IPS-NIHi11 (cell line): ENCODE measurements around the gene RAPGEF4.

ENCODE experiments used
- DNase-seq: peaks from one replicate; pipeline ENCODE4 v3.0.0; 2012; ENCODE audit warnings: mixed read lengths, low spot score

RAPGEF4 gene

GRCh38 chr2:172905937-172906811 is 170.5 kb downstream of the RAPGEF4 start:
- DNase-seq = no peak

- DNase-seq = no peak
Measured at GRCh38 chr2:172908275-172908674, 172.6 kb downstream of the RAPGEF4 start.

GRCh38 chr2:172909454-172909853 is 173.8 kb downstream of the RAPGEF4 start:
- DNase-seq = no peak

- DNase-seq = no peak
Measured at GRCh38 chr2:172912266-172912665, 176.6 kb downstream of the RAPGEF4 start.

GRCh38 chr2:172914341-172915008 is 178.8 kb downstream of the RAPGEF4 start:
- DNase-seq = no peak

GRCh38 chr2:172917716-172918115 is 182.1 kb downstream of the RAPGEF4 start:
- no peak for DNase-seq

GRCh38 chr2:172919732-172920131 is 184.1 kb downstream of the RAPGEF4 start:
- no peak for DNase-seq

GRCh38 chr2:172921532-172922236 is 186.0 kb downstream of the RAPGEF4 start:
- no peak for DNase-seq

- DNase-seq = no peak
Measured at GRCh38 chr2:172922306-172922705, 186.7 kb downstream of the RAPGEF4 start.

GRCh38 chr2:172922815-172923214 is 187.2 kb downstream of the RAPGEF4 start:
- no peak for DNase-seq

- DNase-seq = no peak
Measured at GRCh38 chr2:172924097-172924660, 188.5 kb downstream of the RAPGEF4 start.

- no peak for DNase-seq
Measured at GRCh38 chr2:172925600-172925999, 190.0 kb downstream of the RAPGEF4 start.

GRCh38 chr2:172926785-172927640 is 191.4 kb downstream of the RAPGEF4 start:
- no peak for DNase-seq

- no peak for DNase-seq
Measured at GRCh38 chr2:172927641-172928357, 192.2 kb downstream of the RAPGEF4 start.

- DNase-seq = no peak
Measured at GRCh38 chr2:172928756-172929155, 193.1 kb downstream of the RAPGEF4 start.

- no peak for DNase-seq
Measured at GRCh38 chr2:172929644-172930043, 194.0 kb downstream of the RAPGEF4 start.

- no peak for DNase-seq
Measured at GRCh38 chr2:172930871-172931255, 195.2 kb downstream of the RAPGEF4 start.

GRCh38 chr2:172931256-172931894 is 195.7 kb downstream of the RAPGEF4 start:
- DNase-seq = no peak

GRCh38 chr2:172931918-172932520 is 196.4 kb downstream of the RAPGEF4 start:
- DNase-seq = peak; percentile 28
